SU-DHL-6 (cell line): ENCODE measurements around the gene SRBD1.

Experiments
- H2AFZ ChIP-seq: fragments of 200-600 bp; sonication (generic); 2 replicates; pipeline ENCODE4 v1.6.1; 2014; ENCODE audit warnings: low read depth, mild to moderate bottlenecking, moderate library complexity, mixed read lengths, antibody characterized with exemption, low read length; ENCODE audit not compliant: severe bottlenecking
- H3F3A ChIP-seq: fragments of 200-600 bp; shearing (Covaris generic); 2 replicates; pipeline ENCODE4 v1.6.0; 2016; ENCODE audit warnings: antibody characterized with exemption, mild to moderate bottlenecking; ENCODE audit not compliant: insufficient read depth
- H3K27ac ChIP-seq: fragments of 200-600 bp; sonication (generic); 2 replicates; pipeline ENCODE4 v1.5.1; 2016; ENCODE audit warnings: low read depth, mild to moderate bottlenecking, low read length, moderate library complexity, mixed read lengths
- H3K27me3 ChIP-seq: fragments of 200-600 bp; sonication (generic), shearing (Covaris generic); 2 replicates; pipeline ENCODE4 v1.6.0; 2014; ENCODE audit warnings: mild to moderate bottlenecking, low read length
- H3K36me3 ChIP-seq: fragments of 200-600 bp; sonication (generic); 2 replicates; pipeline ENCODE4 v1.6.1; 2014; ENCODE audit warnings: mild to moderate bottlenecking, low read length, mixed read lengths
- H3K4me2 ChIP-seq: fragments of 300-600, 200-600 bp; shearing (Covaris generic), sonication (generic); 2 replicates; pipeline ENCODE4 v1.6.0; 2014; ENCODE audit warnings: low read length, low read depth, mild to moderate bottlenecking; ENCODE audit not compliant: poor library complexity, severe bottlenecking
- H3K4me3 ChIP-seq: fragments of 200-600 bp; sonication (generic); 2 replicates; pipeline ENCODE4 v1.5.1; 2014; ENCODE audit warnings: antibody characterized with exemption, low read length, mild to moderate bottlenecking, mixed read lengths; ENCODE audit not compliant: insufficient read depth, poor library complexity, severe bottlenecking
- H3K79me2 ChIP-seq: fragments of 200-600 bp; sonication (generic); 2 replicates; pipeline ENCODE4 v1.6.1; 2014; ENCODE audit warnings: mild to moderate bottlenecking, low read length, moderate library complexity; ENCODE audit not compliant: insufficient read depth
- H3K9ac ChIP-seq: fragments of 200-600 bp; sonication (generic); 2 replicates; pipeline ENCODE4 v1.7.0; 2014; ENCODE audit warnings: mild to moderate bottlenecking, low read length
- H3K9me2 ChIP-seq: fragments of 200-600 bp; sonication (generic); replicated peaks from 2 replicates; pipeline ENCODE4 v1.6.1; 2014; ENCODE audit warnings: low read length; ENCODE audit not compliant: insufficient read depth
- H3K9me3 ChIP-seq: fragments of 200-600 bp; sonication (generic); 2 replicates; pipeline ENCODE4 v1.6.1; 2014; ENCODE audit warnings: low read length, mixed read lengths; ENCODE audit not compliant: insufficient read depth
- H4K20me1 ChIP-seq: fragments of 200-600 bp; sonication (generic); 2 replicates; pipeline ENCODE4 v1.6.1; 2014; ENCODE audit warnings: low read depth, mild to moderate bottlenecking, antibody characterized with exemption, low read length, moderate library complexity, mixed read lengths
- EZH2phosphoT487 ChIP-seq: fragments of 200-600 bp; sonication (generic), shearing (Covaris generic); conservative IDR thresholded peaks from 2 replicates; pipeline ENCODE4 v1.6.1; 2018; ENCODE audit warnings: mild to moderate bottlenecking, antibody characterized with exemption, low read length, moderate library complexity, mixed read lengths
- TF ChIP-seq, protein P1 (sequence below): fragments of 200-600 bp; sonication (generic); IDR thresholded peaks from one replicate; pipeline ENCODE4 v1.5.1; 2017; ENCODE audit warnings: antibody characterized with exemption, mild to moderate bottlenecking, low read length, moderate library complexity; ENCODE audit not compliant: insufficient read depth, poor library complexity, severe bottlenecking

The SRBD1 gene

DNA sequence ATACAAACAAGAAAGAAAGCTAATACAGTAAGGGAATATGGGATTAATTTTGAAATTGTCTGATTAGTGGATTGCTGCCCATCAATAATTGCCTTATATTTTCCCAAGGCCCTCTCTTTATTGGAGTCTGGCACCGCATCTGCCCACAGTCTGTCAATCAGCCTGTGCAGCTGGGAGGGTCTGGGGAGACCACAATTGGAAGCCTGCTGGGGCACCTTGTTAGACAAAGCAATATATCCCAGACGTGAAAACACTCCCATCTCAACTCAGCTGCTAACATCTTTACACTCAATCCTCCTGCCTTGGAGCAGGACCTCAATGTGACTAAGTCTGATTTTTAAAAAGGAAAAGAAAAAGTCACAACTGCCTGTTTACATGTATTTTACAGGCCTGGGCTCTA lies 258.6 kb downstream of the SRBD1 start:
- H3K79me2 ChIP-seq = no peaks in the 10 kb centered on the region
- no peaks in the 10 kb centered on the region for H3F3A ChIP-seq
- H3K36me3 ChIP-seq = no peaks in the 10 kb centered on the region
- H4K20me1 ChIP-seq = no peaks in the 10 kb centered on the region
- H3K27me3 ChIP-seq = no peaks in the 10 kb centered on the region
- no peaks in the 10 kb centered on the region for H3K9me2 ChIP-seq
- no peak overlapping the region for H3K4me3 ChIP-seq
- H3K9ac ChIP-seq = no peak overlapping the region
- H3K4me2 ChIP-seq = no peak overlapping the region
- H3K9me3 ChIP-seq = no peaks in the 10 kb centered on the region
- TF ChIP-seq, protein P1, sequence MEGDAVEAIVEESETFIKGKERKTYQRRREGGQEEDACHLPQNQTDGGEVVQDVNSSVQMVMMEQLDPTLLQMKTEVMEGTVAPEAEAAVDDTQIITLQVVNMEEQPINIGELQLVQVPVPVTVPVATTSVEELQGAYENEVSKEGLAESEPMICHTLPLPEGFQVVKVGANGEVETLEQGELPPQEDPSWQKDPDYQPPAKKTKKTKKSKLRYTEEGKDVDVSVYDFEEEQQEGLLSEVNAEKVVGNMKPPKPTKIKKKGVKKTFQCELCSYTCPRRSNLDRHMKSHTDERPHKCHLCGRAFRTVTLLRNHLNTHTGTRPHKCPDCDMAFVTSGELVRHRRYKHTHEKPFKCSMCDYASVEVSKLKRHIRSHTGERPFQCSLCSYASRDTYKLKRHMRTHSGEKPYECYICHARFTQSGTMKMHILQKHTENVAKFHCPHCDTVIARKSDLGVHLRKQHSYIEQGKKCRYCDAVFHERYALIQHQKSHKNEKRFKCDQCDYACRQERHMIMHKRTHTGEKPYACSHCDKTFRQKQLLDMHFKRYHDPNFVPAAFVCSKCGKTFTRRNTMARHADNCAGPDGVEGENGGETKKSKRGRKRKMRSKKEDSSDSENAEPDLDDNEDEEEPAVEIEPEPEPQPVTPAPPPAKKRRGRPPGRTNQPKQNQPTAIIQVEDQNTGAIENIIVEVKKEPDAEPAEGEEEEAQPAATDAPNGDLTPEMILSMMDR = no peak
- TF ChIP-seq EZH2phosphoT487 = no peak
- H2AFZ ChIP-seq = no peak overlapping the region
- H3K27ac ChIP-seq = no peak overlapping the region

DNA sequence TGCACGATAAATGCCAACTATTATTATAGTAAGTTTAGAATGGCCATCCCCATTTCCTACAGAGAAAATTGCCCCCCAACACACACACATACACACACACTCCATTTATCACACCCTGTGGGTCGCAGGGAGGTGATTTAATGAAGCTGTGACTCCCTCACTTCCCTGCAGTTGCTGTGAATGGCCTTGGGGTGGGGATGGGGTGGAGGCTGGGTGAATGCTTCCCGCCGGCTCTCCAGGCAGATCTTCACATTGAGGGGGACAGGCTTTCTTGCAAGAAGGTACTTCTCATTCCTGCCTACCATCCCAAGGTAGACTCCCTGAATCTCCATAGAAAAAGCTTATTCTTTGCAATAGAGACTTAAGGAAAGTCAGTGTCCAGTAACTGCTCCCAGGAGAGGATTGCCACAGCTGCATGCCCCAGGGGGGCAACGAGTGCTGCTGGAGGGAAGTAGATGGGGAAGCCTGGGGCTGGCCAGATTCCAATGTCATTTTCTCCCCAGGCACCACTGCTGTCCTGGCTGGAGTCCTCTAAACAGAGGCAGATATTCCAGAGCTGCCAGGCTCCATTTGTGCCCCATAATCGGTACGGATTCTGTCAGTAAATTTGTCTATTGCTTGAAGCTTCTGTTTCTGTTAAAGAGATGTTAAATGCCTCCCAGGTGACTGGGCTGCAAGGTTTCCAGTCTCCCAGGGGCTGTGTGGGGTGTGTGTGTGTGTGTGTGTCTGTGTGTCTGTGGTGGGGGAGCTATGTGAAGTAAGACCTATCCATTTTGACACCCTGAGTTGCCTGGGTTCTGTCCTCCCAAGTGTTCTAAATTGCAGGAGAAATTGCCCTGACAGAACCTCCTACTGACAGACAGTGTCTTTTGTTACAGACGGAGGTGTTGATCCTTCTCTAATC lies 265.5 kb downstream of the SRBD1 start:
- Histone ChIP-seq H3K27me3 (no peaks in the 10 kb centered on the region), H3K27ac (no peak overlapping the region), H3K79me2 (no peaks in the 10 kb centered on the region), H3K4me3 (no peak overlapping the region), H3K9me2 (no peaks in the 10 kb centered on the region), H4K20me1 (no peaks in the 10 kb centered on the region), H3K9me3 (no peaks in the 10 kb centered on the region), H3F3A (no peaks in the 10 kb centered on the region), H3K4me2 (no peak overlapping the region), H2AFZ (no peak overlapping the region), H3K36me3 (no peaks in the 10 kb centered on the region), H3K9ac (no peak overlapping the region)
- TF ChIP-seq EZH2phosphoT487 = no peak
- TF ChIP-seq, protein P1 = no peak

- Histone ChIP-seq H3K9me2 (no peaks in the 10 kb centered on the region), H3F3A (no peaks in the 10 kb centered on the region), H4K20me1 (no peaks in the 10 kb centered on the region), H3K27me3 (no peaks in the 10 kb centered on the region), H3K4me2 (no peak overlapping the region), H3K36me3 (no peaks in the 10 kb centered on the region), H3K9me3 (no peaks in the 10 kb centered on the region), H2AFZ (no peak overlapping the region), H3K9ac (no peak overlapping the region), H3K4me3 (no peak overlapping the region), H3K27ac (no peak overlapping the region), H3K79me2 (no peaks in the 10 kb centered on the region)
- TF ChIP-seq, protein P1 = no peak
- TF ChIP-seq EZH2phosphoT487 = no peak
Observed at GRCh38 chr2:45344502-45344901, 266.6 kb downstream of the SRBD1 start.
